ENCODE measurements around the gene CHAF1A. TPM values are rescaled to one million over a fixed set of nuclear protein-coding genes. Genes with fewer than 3 reads are reported as not detected.

The CHAF1A gene
- total and polyA plus RNA-seq, 2 of the 4 experiments (the other 2 are of a cell fraction), result 12.4 to 22.9 TPM

GRCh38 chr19:4352701-4353121, 49.7 kb upstream of the CHAF1A start (continued):
- TF ChIP-seq CHD1 (IDR thresholded peaks at IDR 0.05; ENCODE audit: low read depth, low read length), result no peak
- TF ChIP-seq MAFK (IDR thresholded peaks at IDR 0.05; ENCODE audit: low read depth, low read length), result no peak
- no peak for TF ChIP-seq ELK1 (IDR thresholded peaks at IDR 0.05; ENCODE audit: borderline replicate concordance, low read depth, low read length)

- WGBS, 2 experiments (ENCODE audit: extremely low coverage in 2 of 2, insufficient read length in 1 of 2), result 81% methylated on average over 8 of the region's 12 CpGs; no CpG with 5 or more reads in 1 of the 2 experiments
- POLR2A ChIA-PET (ENCODE audit: unreplicated experiment), result interaction anchor here (0.6 kb wide), 1 partner anchor 12 kb away, joined by 3 read pairs; no protein-coding TSS in a partner anchor
- TF ChIP-seq CTCF (conservative IDR thresholded peaks at IDR 0.05; ENCODE audit: low read depth, low read length) (no peak), SMC3 (IDR thresholded peaks at IDR 0.05; ENCODE audit: low read depth, low read length) (no peak), USF2 (IDR thresholded peaks at IDR 0.05; ENCODE audit: low read depth, low read length) (no peak), CEBPB (IDR thresholded peaks at IDR 0.05; ENCODE audit: low read depth, low read length) (no peak), ELK1 (IDR thresholded peaks at IDR 0.05; ENCODE audit: borderline replicate concordance, low read depth, low read length) (no peak), FOS (IDR thresholded peaks at IDR 0.05; ENCODE audit: low read depth, low read length) (no peak), RAD21 (IDR thresholded peaks at IDR 0.05; ENCODE audit: low read length) (no peak), POLR2A (IDR thresholded peaks at IDR 0.05; ENCODE audit: low read depth, low read length) (no peak), RCOR1 (IDR thresholded peaks at IDR 0.05; ENCODE audit: insufficient replicate concordance, low read length) (no peak), BHLHE40 (IDR thresholded peaks at IDR 0.05; ENCODE audit: low read depth, low read length) (no peak), MXI1 (IDR thresholded peaks at IDR 0.05; ENCODE audit: borderline replicate concordance, low read depth, low read length) (no peak)
These were observed 48.2 kb upstream of the CHAF1A start for GRCh38 chr19:4354282-4354681.

More at GRCh38 chr19:4354282-4354681, 48.2 kb upstream of the CHAF1A start:
- no peaks in the 10 kb centered on the region for H3K9me1 ChIP-seq (ENCODE audit: insufficient read depth, low read length)
- H3K4me1 ChIP-seq (ENCODE audit: control insufficient read depth, insufficient read depth, low read length), result no peaks in the 10 kb centered on the region
- H2BK120ac ChIP-seq (ENCODE audit: low read depth, low read length), result no peak overlapping the region
- H3K14ac ChIP-seq (replicated peaks; ENCODE audit: low read depth, low read length), result no peak overlapping the region
- no TSS peak for BruUV-seq (replicated peaks)
- CTCF ChIA-PET, result no interaction called here
- no peak overlapping the region for H2AK5ac ChIP-seq (ENCODE audit: low read depth, low read length)
- peaks cover 3% of the 10 kb centered on the region for H4K20me1 ChIP-seq (ENCODE audit: insufficient read depth, low read length)
- DNase-seq (no peak), ATAC-seq (ENCODE audit: low read depth) (no peak)
- dilution Hi-C loops (cut with HindIII; ENCODE audit: low sequenced_read_pairs, unreplicated experiment), result no loop called here
- H3K27ac ChIP-seq (ENCODE audit: insufficient read depth, low read length), result no peak overlapping the region
- no peak overlapping the region for H4K5ac ChIP-seq (ENCODE audit: low read depth, low read length)
- H2BK5ac ChIP-seq (ENCODE audit: low read depth, low read length, poor library complexity, severe bottlenecking), result no peak overlapping the region
- no peak overlapping the region for H3K18ac ChIP-seq (ENCODE audit: low read depth, low read length)
- H3K79me1 ChIP-seq (ENCODE audit: low read depth in 1 of 2, low read length in 2 of 2), result peaks cover 0 to 4% of the 10 kb centered on the region in 2 experiments; a peak in 1 of 4 replicates
- no peak overlapping the region for H3K23ac ChIP-seq (ENCODE audit: low read depth, low read length)
- H4K8ac ChIP-seq (ENCODE audit: low read depth in 2 of 2, low read length in 2 of 2), result no peak overlapping the region
- peaks cover 12% of the 10 kb centered on the region for H3K36me3 ChIP-seq (ENCODE audit: control insufficient read depth, insufficient read depth, low read length)
- no peak overlapping the region for H3K56ac ChIP-seq (ENCODE audit: extremely low read depth, insufficient read depth, low read length)
- no peak overlapping the region for H3K4me3 ChIP-seq (ENCODE audit: insufficient read depth, low read depth, low read length)
- H3K4ac ChIP-seq (ENCODE audit: low read depth, low read length), result no peak overlapping the region
- no peak overlapping the region for H3K4me2 ChIP-seq (ENCODE audit: low read depth, low read length)
- no peak overlapping the region for H2AK9ac ChIP-seq (replicated peaks; ENCODE audit: low read depth, low read length, poor library complexity)
- in situ Hi-C loops (cut with MboI; ENCODE audit: low sequenced_read_pairs), result loop anchor here (5.0 kb wide), 1 partner anchor 87 kb away; no protein-coding TSS in a partner anchor
- no peak overlapping the region for H2BK15ac ChIP-seq (ENCODE audit: low read depth, low read length)
- H3K9me3 ChIP-seq (ENCODE audit: control insufficient read depth, insufficient read depth, low read length), result no peaks in the 10 kb centered on the region
- intact Hi-C loops (cut with micrococcal nuclease), result no loop called here
- no peaks in the 10 kb centered on the region for H3K27me3 ChIP-seq (ENCODE audit: control insufficient read depth, insufficient read depth, low read length)
- no peak overlapping the region for H4K91ac ChIP-seq (ENCODE audit: insufficient read depth, low read depth, low read length)
- H2BK20ac ChIP-seq (ENCODE audit: low read depth, low read length), result no peak overlapping the region
- H3K9ac ChIP-seq (ENCODE audit: low read depth, low read length), result no peak overlapping the region
- H2AFZ ChIP-seq (replicated peaks; ENCODE audit: low read length, poor library complexity), result no peak overlapping the region
